Femur (tissue), 1 donor: ENCODE results near the gene ZNF224.

Experiments used
- DNase-seq: peaks from one replicate; pipeline ENCODE4 v3.0.0-alpha.2; 2017

Gene ZNF224

DNA sequence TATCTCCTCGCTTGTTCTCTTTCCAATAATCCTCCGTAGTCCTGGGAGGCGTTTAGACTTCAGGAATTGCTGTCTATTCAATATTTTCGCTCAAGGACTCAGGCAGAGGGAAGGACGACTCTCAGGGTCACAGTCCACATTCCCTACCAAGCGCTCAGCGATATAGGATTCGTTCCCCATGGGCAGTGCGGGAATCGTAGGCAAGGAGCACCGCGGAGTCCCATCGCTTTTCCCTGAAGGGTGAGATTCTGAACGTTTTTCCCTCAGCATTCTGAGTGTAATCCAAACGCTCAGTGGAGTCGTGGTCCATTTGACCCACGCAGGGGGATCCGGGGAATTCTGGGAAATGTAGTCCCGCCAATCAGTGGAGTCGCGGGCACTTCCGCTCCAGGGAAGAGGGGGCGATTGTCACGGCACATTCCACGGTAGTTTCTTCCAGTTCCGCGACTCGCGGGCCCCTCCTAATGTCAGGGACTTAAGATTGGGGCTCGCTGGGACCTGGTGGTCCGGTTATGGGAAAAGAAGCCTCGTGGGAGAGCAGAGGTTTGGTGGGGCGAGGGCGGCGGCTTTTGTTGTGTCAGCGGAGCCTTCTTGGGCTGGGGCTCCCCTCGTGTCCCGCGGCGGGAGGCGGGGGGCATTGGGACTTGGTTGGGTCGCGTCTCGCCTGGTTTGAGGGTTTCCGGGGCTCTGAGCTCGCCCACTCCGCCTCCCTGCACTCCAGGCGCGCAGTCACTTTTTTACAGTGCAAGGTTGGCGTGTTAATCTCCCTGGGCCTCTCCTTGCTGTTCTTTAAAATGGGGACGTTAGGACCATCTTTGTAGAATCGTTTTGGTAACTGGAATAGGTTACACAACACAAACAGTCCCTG is 47.3 kb downstream of the ZNF224 start, which contains the start of gene ZNF234:
ZNF234 (plus strand) TSS at position 364 of the 868 bp plus-strand sequence. CDS start 3,079 bp downstream, outside the sequence.
- DNase-seq: peak; percentile 93

DNA sequence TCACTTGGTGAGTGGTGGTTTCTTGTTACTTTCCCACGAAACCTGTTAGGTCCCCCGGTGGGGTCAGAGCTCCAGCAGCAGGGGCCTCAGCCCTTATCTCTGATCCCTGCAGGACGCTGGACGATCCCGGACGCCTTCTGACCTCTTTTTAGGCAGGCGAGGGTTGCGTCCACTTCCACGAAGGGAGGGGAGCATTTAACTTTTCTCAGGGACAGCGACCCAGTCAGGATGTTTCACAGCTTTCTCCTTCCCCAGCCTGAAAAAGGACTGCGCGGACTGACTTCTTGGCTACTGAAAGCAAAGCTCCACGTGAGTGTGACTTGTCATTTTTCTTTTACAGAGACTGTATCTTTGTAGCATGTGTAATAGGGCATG is 47.9 kb downstream of the ZNF224 start:
- no peak for DNase-seq

DNA sequence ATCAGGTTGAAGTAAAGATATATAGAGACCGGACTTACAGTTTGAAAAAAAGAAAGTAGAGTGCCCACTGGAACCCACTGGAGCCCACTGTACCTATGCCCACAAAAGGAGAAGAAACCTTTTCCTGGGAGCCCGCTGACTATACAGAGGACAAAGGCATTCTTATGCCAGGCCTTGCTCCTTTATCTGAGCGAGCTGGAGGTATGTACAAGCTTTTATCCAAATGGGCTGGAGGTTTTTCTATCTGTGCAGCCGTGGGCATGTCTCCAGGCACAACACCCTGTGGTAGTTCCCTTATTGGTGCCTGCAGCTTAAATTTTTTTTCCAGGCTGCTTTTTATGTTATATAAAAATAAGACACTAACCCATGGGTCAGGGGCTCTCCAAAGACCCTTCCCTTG is 55.6 kb downstream of the ZNF224 start:
- DNase-seq: no peak

DNA sequence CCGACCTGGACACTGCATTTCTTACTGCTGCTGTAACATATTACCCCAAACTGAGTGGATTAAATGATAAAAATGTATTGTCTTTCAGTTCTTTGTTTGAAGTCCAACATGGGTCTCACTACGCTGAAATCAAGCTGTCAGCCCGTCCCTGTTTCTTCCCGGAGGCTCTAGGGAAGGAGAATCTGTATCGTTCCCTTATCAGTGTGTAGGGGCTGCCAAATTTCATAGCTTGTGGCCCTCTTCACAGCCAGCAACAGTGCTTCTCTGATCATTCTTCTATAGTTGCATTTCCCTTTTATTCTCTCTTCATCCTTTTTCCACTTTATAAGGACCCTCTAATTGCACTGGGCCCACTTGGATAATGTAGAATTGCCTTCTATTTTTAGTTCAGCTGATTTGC is 57.3 kb downstream of the ZNF224 start:
- no peak for DNase-seq

DNA sequence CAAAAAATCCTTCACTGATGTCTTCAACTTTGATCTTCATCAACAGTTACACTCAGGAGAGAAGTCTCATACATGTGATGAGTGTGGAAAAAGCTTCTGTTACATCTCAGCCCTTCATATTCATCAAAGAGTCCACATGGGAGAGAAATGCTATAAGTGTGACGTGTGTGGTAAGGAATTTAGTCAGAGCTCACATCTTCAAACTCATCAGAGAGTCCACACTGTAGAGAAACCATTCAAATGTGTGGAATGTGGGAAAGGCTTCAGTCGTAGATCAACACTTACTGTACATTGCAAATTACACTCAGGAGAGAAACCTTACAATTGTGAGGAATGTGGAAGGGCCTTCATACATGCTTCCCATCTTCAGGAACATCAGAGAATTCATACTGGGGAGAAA is 62.3 kb downstream of the ZNF224 start:
- DNase-seq: no peak
